KG1 (cell line): ENCODE results near the gene GPRC5B.

Experiments used
- DNase-seq: peaks from one replicate; lab custom pipeline; 2025; lab: John Stamatoyannopoulos, UW

GPRC5B gene

DNA sequence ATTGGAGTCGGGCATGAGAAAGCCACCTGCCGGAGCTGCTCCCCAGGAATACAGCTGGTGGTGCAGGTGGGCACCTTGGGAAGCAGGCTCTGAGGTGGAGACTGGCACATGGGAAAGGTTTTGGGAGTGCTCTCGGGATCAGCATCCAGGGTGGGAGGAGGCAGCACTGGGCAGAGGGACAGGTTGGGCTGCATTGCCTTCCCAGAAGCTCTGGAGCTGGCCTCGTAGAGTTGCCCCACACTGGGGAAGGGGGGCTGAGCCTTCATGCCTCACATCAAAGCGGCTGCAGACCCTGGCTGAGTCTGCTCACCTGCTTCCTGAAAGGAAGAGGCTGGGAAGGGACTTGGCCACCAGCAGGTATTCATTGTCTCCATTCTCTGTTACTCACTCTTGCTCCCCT lies 13.5 kb upstream of the GPRC5B start:
- no peak for DNase-seq

DNA sequence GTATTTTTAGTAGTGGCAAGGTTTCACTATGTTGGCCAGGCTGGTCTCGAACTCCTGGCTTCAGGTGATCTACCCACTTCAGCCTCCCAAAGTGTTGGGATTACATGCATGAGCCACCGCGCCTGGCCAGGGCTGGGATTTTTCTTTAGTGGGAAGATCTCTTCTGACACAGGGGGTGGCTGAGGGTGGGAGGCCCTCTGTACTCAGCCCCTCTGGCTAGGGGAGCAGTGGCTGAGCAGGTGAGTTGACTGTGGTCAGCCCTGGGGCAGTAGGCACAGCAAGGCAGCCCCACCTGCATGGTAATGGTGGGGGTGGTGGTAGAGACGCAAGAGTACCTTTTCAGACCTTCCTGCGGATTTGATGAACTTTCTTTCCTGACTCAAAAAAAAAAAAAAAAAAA lies 12.3 kb upstream of the GPRC5B start:
- no peak for DNase-seq

DNA sequence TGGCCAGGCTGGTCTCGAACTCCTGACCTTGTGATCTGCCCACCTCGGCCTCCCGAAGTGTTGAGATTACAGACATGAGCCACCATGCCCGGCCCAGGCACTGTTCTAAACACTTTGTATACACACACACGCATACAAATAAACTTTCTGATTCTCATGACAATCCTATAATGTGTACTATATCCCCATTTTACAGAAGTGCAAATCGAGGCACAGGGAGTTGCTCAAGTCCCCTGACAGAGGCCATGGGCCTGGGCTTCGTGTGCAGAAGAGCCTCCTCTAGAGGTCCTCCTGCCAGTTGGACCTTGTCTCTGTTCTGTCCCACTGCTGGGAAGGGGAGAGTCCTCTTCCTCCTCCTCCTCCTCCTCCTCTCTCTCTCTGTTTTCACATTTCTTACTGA lies 9.9 kb upstream of the GPRC5B start:
- no peak for DNase-seq

DNA sequence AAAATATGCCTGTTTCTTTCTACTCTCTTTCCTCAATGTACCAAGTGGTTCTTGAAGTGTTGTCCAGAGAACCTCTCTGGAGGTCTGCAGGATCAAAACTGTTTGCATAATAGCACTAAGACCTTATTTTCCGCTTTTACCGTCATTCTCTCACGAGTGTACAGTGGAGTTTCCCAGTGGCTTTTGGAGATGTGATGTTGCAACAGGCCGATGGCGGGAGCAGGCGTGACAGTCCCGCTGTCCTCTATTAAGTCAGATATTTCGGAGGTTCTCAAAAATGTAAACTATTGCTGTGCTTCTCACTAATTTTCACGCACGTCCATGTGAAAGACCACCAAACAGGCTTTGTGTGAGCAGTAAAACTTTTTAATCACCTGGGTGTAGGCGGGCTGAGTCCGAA lies 8.3 kb upstream of the GPRC5B start:
- DNase-seq: no peak

DNA sequence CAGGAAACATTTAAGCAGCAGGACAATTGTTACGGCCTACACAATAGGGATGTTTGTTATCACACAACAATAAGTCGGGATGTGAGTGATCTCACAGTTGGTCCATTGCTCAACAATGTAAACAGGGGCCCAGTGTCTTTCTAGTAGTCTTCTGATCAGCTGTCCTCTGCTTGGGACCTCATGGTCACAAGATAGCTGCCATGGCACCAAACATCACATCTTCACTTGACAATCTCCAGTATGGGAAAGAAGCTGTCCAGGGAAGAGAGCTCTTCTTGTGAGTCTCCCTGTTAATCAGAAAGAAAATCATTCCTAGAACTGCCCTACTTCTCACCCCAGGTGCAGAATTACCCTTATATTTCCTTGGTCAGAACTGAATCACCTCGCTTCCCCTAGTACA lies 6.3 kb upstream of the GPRC5B start:
- no peak for DNase-seq

DNA sequence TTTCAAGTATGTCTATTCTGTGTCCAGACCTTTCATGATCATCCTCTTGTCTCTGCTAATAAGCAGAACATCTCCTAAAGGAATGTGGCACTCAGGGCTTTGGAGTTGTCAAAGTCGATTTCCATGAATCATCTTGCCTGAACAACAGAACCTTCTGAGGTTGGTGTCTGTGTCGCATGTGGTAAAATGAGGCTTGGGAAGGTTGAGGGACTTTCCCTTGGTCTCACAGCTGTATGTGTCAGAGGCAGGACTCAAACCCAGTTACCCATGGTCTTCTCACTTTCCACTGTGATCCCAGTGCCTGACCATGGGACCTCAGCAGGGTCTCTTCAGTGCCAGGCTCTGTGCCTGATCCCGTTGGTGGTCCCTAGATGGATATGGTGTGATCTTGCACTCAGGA lies 4.2 kb upstream of the GPRC5B start:
- DNase-seq: no peak

DNA sequence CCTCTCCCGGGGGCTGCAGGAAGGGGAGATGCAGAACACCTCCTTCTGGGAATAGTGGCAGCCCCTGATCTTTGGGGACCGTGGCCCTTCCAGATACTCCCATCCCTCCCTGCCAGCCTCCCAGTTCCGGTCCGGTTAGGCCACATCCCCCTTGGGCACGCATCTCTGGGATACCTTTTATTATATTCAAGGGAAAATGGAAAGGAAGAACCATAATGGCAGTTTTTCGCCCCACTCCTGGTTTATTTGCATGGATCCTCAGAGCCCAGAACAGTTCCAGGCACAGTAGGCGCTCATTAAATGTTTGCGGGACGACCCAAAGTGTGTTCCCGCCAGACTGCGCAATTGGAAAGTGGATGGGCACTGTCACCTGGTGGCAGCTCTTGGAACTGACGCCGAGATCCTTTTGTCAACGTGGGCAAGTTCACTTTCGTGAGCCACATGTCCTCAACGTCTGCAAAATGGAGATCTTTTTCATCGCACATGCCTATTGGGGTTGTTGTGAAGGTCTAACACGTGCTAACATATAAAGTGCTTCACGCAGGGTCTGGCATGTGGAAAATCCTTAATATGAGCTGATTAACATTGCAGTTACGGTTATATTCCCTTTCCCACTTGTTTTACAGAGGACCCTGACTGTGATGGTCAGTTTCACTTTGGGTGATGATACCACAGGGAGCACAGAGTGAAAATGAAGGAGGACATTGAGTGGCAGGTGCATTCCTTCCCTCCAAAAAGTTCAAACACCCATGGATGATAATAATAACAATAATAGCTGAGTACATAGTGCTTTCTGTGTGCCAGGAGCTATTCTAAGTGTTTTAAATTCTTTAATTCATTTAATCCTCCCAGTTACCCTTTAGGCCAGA lies 1.7 kb upstream of the GPRC5B start:
- peak; percentile 64 for DNase-seq

DNA sequence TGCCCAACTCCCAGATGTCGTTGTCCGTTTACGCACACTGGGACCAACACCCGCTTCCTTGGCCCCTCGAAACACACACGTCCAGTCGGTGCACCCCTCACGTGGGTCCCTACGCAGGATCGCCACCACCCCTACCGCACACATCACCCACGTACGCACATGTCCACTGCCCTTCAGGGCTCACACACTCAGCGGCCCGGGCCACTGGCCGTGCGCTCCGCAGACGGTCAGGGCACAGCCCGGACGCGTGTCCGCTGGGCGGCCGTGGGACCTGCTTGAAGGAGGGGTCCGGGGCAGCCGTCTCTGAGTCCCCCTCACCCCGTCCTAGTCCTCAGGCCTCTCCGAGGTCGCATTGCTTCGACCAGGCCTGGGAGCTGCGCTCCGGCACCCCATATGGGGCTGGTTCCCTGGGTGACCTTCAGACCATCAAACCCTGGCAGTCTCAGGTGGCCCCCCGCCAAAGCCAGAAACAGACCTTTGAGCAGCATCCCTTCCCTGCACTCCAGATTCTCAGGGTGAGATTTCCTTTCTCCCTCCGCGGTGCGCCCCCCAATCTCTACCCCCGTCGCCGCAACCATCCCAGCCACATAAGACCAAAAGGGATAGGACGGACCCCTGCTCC lies 914 bp upstream of the GPRC5B start:
- no peak for DNase-seq

DNA sequence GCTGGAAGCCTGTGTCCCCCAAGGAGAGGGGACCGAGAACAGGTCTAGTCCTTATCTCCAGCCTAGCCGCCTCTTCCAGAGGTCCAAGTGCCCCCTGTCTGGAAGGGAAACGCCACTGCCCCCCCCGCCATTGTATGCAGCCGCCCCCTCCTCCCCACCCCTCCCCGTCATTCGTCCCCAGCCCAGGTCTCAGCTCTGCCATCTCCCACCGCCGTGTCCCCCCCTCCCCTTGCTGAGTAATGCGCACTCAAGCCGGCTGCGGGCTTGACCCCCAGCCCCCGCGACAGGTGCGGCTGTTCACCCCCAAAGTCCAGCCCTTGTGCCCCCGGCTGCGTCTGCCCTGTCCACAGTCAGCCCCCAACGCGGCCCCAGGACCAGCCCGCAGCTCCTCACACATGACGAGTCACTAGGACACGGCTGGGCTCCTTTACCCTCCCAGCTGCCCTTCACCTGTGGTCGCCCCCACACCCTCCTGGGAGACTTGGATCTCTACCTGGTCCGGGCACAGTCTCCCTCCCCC lies 622 bp downstream of the GPRC5B start:
- DNase-seq: no peak

DNA sequence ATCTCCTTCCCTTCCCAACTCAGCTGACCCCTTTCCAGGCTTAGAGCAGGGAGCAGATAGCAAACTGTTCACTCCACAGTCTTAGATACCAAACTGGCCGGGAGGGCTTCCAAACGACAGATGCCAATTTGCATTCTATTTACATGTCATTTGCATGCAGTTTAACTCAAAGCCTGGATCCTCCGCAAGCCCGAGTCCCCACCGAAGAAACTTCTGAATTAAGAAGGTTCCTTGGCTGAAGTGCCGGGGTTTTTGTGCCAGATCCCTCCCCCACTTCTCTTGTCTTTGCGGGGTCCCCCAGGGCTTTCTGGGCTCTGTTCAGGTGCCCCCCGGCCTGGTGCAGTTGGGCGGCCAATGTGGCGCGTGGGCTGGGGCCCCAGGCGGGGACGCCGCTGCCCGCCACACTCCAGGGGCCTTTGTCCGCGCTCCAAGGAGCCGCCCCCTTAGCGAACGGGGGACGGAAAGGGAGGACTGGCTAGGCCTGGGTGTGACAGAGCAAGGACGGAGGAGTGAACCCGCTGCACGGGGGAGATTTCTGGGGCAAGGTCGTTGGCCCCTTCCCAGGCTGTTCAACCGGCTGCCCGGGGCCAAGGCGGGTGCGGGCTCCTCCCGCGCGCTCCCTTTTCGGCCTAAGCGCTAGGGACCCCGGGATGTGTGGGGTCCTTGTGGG lies 1.2 kb downstream of the GPRC5B start:
- no peak for DNase-seq

DNA sequence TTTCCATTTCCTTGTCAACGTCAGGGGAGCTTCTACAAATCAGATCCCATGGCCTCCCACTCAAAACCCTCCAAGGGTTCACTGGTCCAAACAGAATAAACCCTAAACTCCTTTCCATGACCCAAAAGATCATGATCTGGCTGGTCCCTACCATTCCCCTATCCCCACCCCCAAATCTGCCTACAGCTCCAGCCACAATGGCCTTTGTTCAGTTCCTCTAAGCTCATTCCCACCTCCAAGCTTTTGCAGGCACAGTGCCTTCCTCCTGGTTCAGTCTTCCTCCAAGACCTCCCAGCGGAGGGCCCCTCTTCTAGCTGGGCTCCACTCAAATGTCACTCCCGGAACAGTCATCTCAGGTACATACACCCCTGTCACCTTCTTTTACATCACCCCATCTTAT lies 2.0 kb downstream of the GPRC5B start:
- no peak for DNase-seq

DNA sequence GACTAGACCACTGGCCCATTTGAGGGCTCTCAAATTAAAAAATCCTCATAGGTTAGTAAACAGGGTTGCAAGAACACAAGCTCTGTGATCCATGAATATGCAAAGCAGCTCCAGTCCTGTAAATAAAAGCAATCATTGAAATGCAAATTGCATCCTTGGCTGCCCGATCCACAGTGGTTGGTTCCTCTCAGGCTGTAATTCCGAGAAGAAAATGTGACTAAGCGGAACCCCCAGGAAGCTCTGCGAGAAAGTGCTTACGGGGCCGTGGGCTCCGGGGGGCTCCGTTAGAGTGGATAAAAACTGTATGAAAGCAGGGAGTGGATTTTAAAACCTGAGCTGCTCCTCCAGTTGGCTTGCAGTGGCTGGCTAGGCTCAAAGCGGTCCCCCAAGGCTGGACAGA lies 2.5 kb downstream of the GPRC5B start:
- DNase-seq: no peak

DNA sequence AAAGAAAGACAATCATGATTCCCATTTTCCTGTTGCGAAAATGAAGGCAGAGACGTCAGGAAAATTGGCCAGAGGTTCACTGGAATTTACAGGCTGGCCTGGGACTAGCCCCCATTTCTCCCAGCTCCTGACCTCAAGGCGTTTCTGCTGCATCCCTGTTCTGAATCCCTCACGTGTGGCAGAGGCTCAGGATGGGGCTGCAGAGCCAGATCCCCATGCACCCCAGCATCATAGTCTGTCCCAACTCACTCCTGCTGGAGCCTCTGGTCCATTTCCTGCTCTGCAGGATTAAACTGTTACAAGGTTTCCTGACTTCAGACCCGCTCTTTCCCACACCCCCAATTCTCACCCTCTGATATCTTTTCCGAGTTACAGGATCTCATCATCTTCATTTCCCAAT lies 2.9 kb downstream of the GPRC5B start:
- DNase-seq: no peak

DNA sequence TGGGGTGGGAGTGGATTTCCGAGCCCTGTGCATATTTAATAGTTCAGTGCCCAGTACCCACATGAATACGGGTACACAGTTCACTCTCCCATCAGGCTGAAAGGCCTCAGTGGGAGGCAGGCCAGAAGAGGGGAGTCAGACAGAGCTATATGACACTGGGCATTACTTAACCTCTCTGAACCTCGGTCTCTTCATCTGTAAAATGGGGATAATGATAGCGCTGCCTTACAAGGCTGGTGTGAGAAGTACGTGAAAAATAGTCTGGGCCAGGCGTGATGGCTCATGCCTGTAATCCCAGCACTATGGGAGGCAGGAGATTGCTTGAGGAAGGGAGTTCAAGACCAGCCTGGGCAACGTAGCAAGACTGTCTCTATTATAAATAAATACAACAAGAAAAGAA lies 3.6 kb downstream of the GPRC5B start:
- no peak for DNase-seq

DNA sequence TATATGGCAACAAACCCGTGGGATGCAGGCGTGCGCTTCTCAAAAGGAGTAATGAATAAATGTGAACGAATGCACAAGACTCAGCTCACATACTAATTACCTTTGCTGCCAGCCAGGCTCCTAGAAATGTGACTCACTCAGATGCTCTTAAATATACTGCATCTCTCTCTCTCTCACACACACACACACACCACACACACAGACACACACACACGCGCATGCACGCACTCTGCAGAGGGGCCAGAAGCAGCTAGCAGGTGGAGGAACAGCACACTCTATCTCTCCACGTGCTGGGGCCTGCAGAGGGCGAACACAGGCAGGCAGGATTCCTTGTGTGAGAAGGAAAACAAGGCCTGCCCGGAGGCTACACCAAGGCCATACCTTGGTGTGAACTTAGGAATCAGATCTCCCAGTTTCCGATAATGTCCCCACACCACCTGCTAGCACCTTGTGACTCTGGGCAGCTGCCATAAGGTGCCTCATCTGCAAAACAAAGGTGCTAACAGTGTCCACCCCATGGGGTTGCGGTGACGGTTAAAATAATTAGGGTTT lies 5.3 kb downstream of the GPRC5B start:
- no peak for DNase-seq

DNA sequence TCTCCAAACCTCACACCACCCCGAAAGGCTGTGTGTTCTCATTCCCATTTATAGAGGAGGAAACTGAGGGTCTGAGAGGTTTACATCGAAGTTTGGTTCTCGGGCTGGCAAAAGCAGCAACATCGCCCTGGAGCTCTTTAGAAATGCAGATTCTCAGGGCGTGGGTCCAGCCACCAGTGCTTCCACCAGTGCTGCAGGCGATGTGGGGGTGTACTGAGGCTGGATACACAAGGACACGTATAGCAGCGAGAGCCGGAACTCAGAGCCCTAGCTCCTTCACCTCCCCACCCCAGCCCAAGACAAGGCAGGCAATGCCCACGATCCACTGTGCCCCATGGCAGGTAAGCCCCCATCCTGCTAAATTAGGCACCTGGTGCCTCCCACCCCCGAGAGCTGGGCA lies 5.9 kb downstream of the GPRC5B start:
- DNase-seq: no peak

DNA sequence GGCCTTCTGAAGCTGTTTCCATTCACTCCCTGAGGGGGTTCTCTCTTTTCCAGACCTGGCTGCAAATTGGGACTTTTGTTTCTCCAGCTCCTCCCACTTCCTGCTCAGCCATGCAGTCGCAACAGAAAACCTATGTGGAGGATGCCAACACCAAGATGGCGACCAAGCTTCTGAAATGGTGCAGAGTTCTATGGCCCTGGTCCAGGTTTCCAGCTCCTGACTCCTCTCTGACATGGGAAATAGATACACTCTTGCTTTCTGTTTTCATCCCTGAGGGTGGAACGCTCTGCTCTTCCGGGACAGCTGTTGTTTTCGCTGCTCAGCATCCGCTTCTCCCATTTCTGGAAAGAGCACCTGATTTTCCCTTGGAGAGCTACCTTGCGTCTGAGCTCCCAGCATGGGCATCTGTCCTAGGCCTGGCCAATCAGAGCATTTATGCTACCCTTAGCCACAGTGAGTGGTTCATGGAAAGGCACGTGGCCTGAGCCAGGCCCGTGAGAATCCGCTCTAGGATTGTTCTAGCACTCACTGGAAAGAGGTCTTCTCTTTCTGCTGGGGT lies 8.1 kb downstream of the GPRC5B start:
- no peak for DNase-seq

DNA sequence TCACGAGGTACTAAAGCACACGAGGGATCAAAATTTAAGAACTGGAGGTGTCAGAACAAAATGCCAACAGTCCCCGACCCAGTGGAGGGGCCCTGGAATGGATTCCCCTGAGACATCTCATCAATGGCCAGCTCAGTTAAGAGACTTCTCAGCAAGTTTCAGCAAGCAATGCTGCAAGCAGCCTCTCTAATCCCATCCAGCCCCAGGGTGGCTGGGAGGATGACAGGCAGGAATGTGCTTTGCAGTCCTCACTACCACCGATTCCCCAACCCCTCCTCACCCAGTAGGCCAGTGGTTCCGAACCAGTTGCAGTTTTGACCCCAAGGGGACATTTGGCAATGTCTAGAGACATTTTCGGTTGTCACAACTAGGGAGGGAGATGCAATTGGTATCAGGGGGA lies 8.7 kb downstream of the GPRC5B start:
- no peak for DNase-seq

DNA sequence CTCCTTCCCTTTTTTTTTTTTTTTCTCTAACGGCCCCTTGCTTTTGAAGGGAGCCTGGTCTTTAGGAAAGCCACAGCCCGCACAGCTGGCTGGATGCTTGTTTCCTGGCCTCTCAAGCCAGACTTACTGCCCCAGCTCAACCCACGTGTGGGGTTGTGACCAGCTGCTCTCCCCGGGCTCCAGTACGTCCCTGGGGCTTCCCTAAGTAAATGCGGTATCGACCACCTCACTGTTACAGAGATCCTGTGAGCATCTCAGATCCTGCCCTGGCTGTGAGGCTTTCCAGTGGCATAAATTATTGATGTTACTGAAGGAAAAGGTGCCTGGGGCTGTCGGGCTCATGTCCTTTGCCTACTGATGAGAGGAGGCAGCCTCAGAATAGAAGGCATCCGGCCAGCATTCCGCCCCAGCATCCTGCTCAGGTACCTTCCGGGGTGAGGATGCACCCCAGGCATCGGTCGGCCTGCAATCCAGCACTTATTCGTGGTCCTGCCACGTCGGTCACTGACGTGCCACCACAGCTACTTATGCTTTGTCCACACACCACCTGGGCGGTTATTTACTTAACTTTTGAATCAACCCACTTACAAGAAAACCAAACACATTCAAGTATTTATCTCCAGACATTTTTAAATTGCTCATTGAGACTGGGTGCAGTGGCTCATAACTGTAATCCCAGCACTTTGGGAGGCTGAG lies 9.6 kb downstream of the GPRC5B start:
- no peak for DNase-seq

DNA sequence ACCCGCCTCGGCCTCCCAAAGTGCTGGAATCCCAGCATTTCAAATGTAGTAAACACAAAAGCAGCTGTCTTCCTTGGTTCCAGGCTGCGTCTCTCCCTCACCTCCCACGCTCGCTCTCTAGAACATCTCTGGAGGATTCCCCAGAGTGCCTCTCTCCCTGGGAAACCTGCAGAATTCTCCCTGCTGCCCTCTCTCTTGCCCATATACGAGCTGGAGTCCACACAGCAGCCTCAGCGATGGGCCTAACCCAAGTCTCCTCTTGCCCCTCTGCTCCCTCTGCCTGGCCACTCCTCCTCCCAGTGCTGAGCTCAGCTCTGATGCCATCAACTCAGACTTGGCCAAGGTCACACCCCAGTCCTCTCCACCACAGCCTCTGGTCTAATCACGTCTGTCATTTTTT lies 10.6 kb downstream of the GPRC5B start:
- DNase-seq: no peak

DNA sequence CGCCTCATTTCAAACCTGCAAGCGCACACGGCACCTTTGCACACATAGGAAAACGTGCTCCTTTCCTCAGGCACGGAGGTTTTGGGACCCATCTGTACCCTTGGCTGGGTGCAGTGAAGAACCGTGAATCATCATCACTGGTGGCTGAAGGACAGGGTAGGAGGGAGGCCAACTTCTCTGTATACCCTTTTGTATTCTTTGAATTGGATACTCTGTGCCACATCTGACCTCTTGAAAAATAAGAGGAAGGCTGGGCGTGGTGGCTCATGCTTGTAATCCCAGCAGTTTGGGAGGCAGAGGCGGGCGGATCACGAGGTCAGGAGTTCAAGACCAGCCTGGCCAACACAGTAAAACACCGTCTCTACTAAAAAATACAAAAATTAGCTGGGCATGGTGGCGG lies 11.7 kb downstream of the GPRC5B start:
- DNase-seq: no peak
